IMR-90 (cell line): ENCODE data around the gene SPRED2. TPM values are rescaled to one million over a fixed set of nuclear protein-coding genes. Genes with fewer than 3 reads are reported as not detected.

Source experiments
- ATAC-seq: fragments of 200-7000 bp; cut with Tn5 transposase; 2 replicates; pipeline ENCODE4 v1.9.1; 2020; ENCODE audit warnings: low read depth, mild to moderate bottlenecking, moderate library complexity
- BruUV-seq: library from RNA; stranded (reverse); fragments of 400-500 nt; replicated peaks from 2 replicates; lab custom pipeline; 2021; lab: Mats Ljungman, UMichigan
- CTCF ChIA-PET: fragments of 300-600 bp; formaldehyde crosslinking; extraction: SDS; loops from one replicate; lab custom pipeline; 2021; ENCODE audit warnings: antibody characterized with exemption; lab: Yijun Ruan, JAX
- POLR2A ChIA-PET: fragments of 300-600 bp; sonication (Branson Sonifier 250); formaldehyde crosslinking; loops from one replicate; lab custom pipeline; 2022; ENCODE audit warnings: antibody characterized with exemption; ENCODE audit not compliant: unreplicated experiment; lab: Charles Lee
- DNase-seq: peaks from one replicate; pipeline ENCODE4 v3.0.0; 2013
- H2AFZ ChIP-seq: replicated peaks from 2 replicates; pipeline ENCODE3; 2013; ENCODE audit warnings: low read length, mild to moderate bottlenecking; ENCODE audit not compliant: poor library complexity
- H2AK5ac ChIP-seq: 2 replicates; pipeline ENCODE4 v1.6.1; 2013; ENCODE audit warnings: low read depth, low read length, inconsistent platforms
- H2AK9ac ChIP-seq: replicated peaks from 2 replicates; pipeline ENCODE3; 2013; ENCODE audit warnings: mild to moderate bottlenecking, low read depth, low read length, moderate library complexity; ENCODE audit not compliant: poor library complexity
- H2BK120ac ChIP-seq: 2 replicates; pipeline ENCODE4 v1.6.1; 2013; ENCODE audit warnings: low read depth, low read length, inconsistent platforms
- H2BK15ac ChIP-seq: 3 replicates; pipeline ENCODE4 v1.6.1; 2013; ENCODE audit warnings: low read depth, low read length, inconsistent platforms
- H2BK20ac ChIP-seq: 2 replicates; pipeline ENCODE4 v1.6.1; 2013; ENCODE audit warnings: low read depth, mild to moderate bottlenecking, inconsistent platforms, low read length, moderate library complexity
- H2BK5ac ChIP-seq: 2 replicates; pipeline ENCODE4 v1.6.1; 2013; ENCODE audit warnings: mild to moderate bottlenecking, low read depth, low read length, inconsistent platforms; ENCODE audit not compliant: poor library complexity, severe bottlenecking
- H3K14ac ChIP-seq: replicated peaks from 2 replicates; pipeline ENCODE4 v1.6.1; 2013; ENCODE audit warnings: low read depth, low read length, inconsistent platforms
- H3K18ac ChIP-seq: 2 replicates; pipeline ENCODE4 v1.6.1; 2013; ENCODE audit warnings: low read depth, low read length, control low read depth
- H3K23ac ChIP-seq: 2 replicates; pipeline ENCODE4 v1.6.1; 2013; ENCODE audit warnings: low read depth, low read length, inconsistent platforms
- H3K27ac ChIP-seq: 2 replicates; pipeline ENCODE4 v1.5.1; 2013; ENCODE audit warnings: mild to moderate bottlenecking, control low read depth, low read length; ENCODE audit not compliant: insufficient read depth
- H3K27me3 ChIP-seq: 2 replicates; pipeline ENCODE4 v1.6.1; 2013; ENCODE audit warnings: low read length; ENCODE audit not compliant: control insufficient read depth, insufficient read depth
- H3K36me3 ChIP-seq: 2 replicates; pipeline ENCODE4 v1.6.1; 2013; ENCODE audit warnings: low read length, mixed read lengths; ENCODE audit not compliant: control insufficient read depth, insufficient read depth
- H3K4ac ChIP-seq: 2 replicates; pipeline ENCODE4 v1.6.1; 2013; ENCODE audit warnings: low read depth, low read length, inconsistent platforms
- H3K4me1 ChIP-seq: 2 replicates; pipeline ENCODE4 v1.6.1; 2013; ENCODE audit warnings: low read length, mixed read lengths; ENCODE audit not compliant: control insufficient read depth, insufficient read depth
- H3K4me2 ChIP-seq: 2 replicates; pipeline ENCODE4 v1.6.1; 2013; ENCODE audit warnings: low read depth, mild to moderate bottlenecking, control low read depth, low read length, moderate library complexity
- H3K4me3 ChIP-seq: 2 replicates; pipeline ENCODE4 v1.5.1; 2013; ENCODE audit warnings: low read depth, mild to moderate bottlenecking, control low read depth, low read length, moderate library complexity; ENCODE audit not compliant: insufficient read depth
- H3K56ac ChIP-seq: 2 replicates; pipeline ENCODE4 v1.6.1; 2013; ENCODE audit warnings: low read length, inconsistent platforms; ENCODE audit not compliant: insufficient read depth; ENCODE audit errors: extremely low read depth
- H3K79me1 ChIP-seq, 2 experiments: 2 replicates each; pipeline ENCODE4 v1.6.1; 2013; ENCODE audit warnings: low read length in 2 of 2, inconsistent platforms in 1 of 2, low read depth in 1 of 2
- H3K9ac ChIP-seq: 2 replicates; pipeline ENCODE4 v1.6.1; 2013; ENCODE audit warnings: low read depth, low read length, control low read depth
- H3K9me1 ChIP-seq: 2 replicates; pipeline ENCODE4 v1.6.1; 2013; ENCODE audit warnings: low read length, inconsistent platforms; ENCODE audit not compliant: insufficient read depth
- H3K9me3 ChIP-seq: 2 replicates; pipeline ENCODE4 v1.6.1; 2013; ENCODE audit warnings: low read length; ENCODE audit not compliant: control insufficient read depth, insufficient read depth
- H4K20me1 ChIP-seq: 2 replicates; pipeline ENCODE4 v1.6.1; 2013; ENCODE audit warnings: low read length, inconsistent platforms; ENCODE audit not compliant: insufficient read depth
- H4K5ac ChIP-seq: 2 replicates; pipeline ENCODE4 v1.6.1; 2013; ENCODE audit warnings: mild to moderate bottlenecking, low read depth, low read length, control low read depth
- H4K8ac ChIP-seq, 2 experiments: 2 replicates each; pipeline ENCODE4 v1.6.1; 2013; ENCODE audit warnings: low read depth in 2 of 2, low read length in 2 of 2, control low read depth in 1 of 2, inconsistent platforms in 1 of 2
- H4K91ac ChIP-seq: 2 replicates; pipeline ENCODE4 v1.6.1; 2013; ENCODE audit warnings: low read depth, low read length, inconsistent platforms; ENCODE audit not compliant: insufficient read depth
- CHD1 ChIP-seq: IDR thresholded peaks from 2 replicates; pipeline ENCODE4 v1.6.1; 2012; ENCODE audit warnings: low read depth, low read length, improper control_type of control experiment
- FOS ChIP-seq: fragments of 150-350 bp; IDR thresholded peaks from 2 replicates; pipeline ENCODE4 v1.6.1; 2016; ENCODE audit warnings: low read depth, low read length
- MXI1 ChIP-seq: IDR thresholded peaks from 2 replicates; pipeline ENCODE4 v1.6.1; 2012; ENCODE audit warnings: low read depth, mild to moderate bottlenecking, low read length, moderate library complexity, borderline replicate concordance
- NFE2L2 ChIP-seq: fragments of 150-350 bp; IDR thresholded peaks from 2 replicates; pipeline ENCODE4 v1.6.1; 2016; ENCODE audit warnings: low read depth, mild to moderate bottlenecking, low read length
- RCOR1 ChIP-seq: IDR thresholded peaks from 2 replicates; pipeline ENCODE4 v1.6.1; 2012; ENCODE audit warnings: mild to moderate bottlenecking, low read length, improper control_type of control experiment; ENCODE audit not compliant: insufficient replicate concordance
- RFX5 ChIP-seq: IDR thresholded peaks from 2 replicates; pipeline ENCODE4 v1.8.0; 2012; ENCODE audit warnings: low read depth, mild to moderate bottlenecking, low read length, moderate library complexity
- SMC3 ChIP-seq: fragments of 150-350 bp; IDR thresholded peaks from 2 replicates; pipeline ENCODE4 v1.6.1; 2016; ENCODE audit warnings: low read depth, mild to moderate bottlenecking, antibody characterized with exemption, low read length, moderate library complexity
- USF2 ChIP-seq: fragments of 150-350 bp; IDR thresholded peaks from 2 replicates; pipeline ENCODE4 v1.6.1; 2017; ENCODE audit warnings: mild to moderate bottlenecking, antibody characterized with exemption, low read length, low read depth
- WGBS, 2 experiments: methylation state at CpG; one replicate each; pipeline versions ENCODE4 v1.1.5 to v1.1.7; 2013; ENCODE audit warnings: missing lambda C conversion rate in 2 of 2; ENCODE audit not compliant: insufficient read length in 1 of 2; ENCODE audit errors: extremely low coverage in 2 of 2; 5-methylcytosine and 5-hydroxymethylcytosine counted together
- dilution Hi-C: fragments of 300-500 bp; cut with HindIII; formaldehyde crosslinking; loops from one replicate; pipeline ENCODE4 v1.14.3; 2018; ENCODE audit warnings: low sequenced_read_pairs; ENCODE audit not compliant: unreplicated experiment
- in situ Hi-C: fragments of 300-500 bp; cut with MboI; formaldehyde crosslinking; loops from 3 replicates; pipeline ENCODE4 v1.14.3; 2019; ENCODE audit warnings: low sequenced_read_pairs, inconsistent platforms, mixed read lengths
- intact Hi-C: fragments of 100-400 bp; cut with micrococcal nuclease; formaldehyde crosslinking; loops from 2 replicates; pipeline ENCODE4 v1.10.0; 2022
- polyA plus RNA-seq, 3 experiments: library from polyadenylated mRNA; depleted of rRNA; stranded (reverse); fragments of >200 nt; gene quantifications; 2 replicates each; pipeline ENCODE4 v1.2.3, GENCODE V29; 2012; ENCODE audit warnings: low replicate concordance in 1 of 3
- total RNA-seq: library from RNA; depleted of rRNA; stranded (reverse); fragments of >200 nt; gene quantifications from 2 replicates; pipeline ENCODE4 v1.2.3, GENCODE V29; 2012

Gene SPRED2
- total and polyA plus RNA-seq, 2 of the 4 experiments (the other 2 are of a cell fraction) = 4.8 to 18.7 TPM

- no peak for TF ChIP-seq FOS
These were observed 67.2 kb downstream of the SPRED2 start (continued) for GRCh38 chr2:65364986-65365733.

GRCh38 chr2:65363879-65364666 is 68.3 kb downstream of the SPRED2 start:
- Histone ChIP-seq H2BK15ac (peak overlapping the region; percentile 42; the same call in 1 of the 3 replicates), H2BK20ac (no peak overlapping the region), H3K4ac (peak overlapping the region; percentile 16; the same call in 1 of the 2 replicates), H3K9me1 (peaks cover 14% of the 10 kb centered on the region), H3K79me1 (peaks cover 30 to 69% of the 10 kb centered on the region in 2 experiments), H3K4me1 (peaks cover 16% of the 10 kb centered on the region), H3K36me3 (no peaks in the 10 kb centered on the region), H4K8ac (no peak overlapping the region), H2AFZ (no peak overlapping the region), H3K9me3 (no peaks in the 10 kb centered on the region), H3K27me3 (no peaks in the 10 kb centered on the region), H3K23ac (peak overlapping the region; percentile 66; the same call in 1 of the 2 replicates), H3K18ac (no peak overlapping the region), H3K14ac (peak overlapping the region; percentile 53), H3K4me3 (no peak overlapping the region), H3K4me2 (no peak overlapping the region), H2AK5ac (0 out of 2 replicates have a peak overlapping the region, but pooled peaks have one; percentile 27), H3K56ac (no peak overlapping the region), H3K27ac (no peak overlapping the region), H3K9ac (no peak overlapping the region), H2AK9ac (no peak overlapping the region), H2BK120ac (no peak overlapping the region), H4K20me1 (peaks cover 45% of the 10 kb centered on the region), H4K5ac (no peak overlapping the region), H2BK5ac (no peak overlapping the region), H4K91ac (no peak overlapping the region)
- intact Hi-C loops (no loop called here), dilution Hi-C loops (no loop called here), in situ Hi-C loops (no loop called here)
- TF ChIP-seq RFX5 = no peak
- TF ChIP-seq FOS = no peak
- no peak for TF ChIP-seq RCOR1
- no peak for TF ChIP-seq NFE2L2
- TF ChIP-seq SMC3 = no peak
- no peak for TF ChIP-seq CHD1
- TF ChIP-seq MXI1 = no peak
- no peak for TF ChIP-seq USF2
- ChIA-PET CTCF (interaction anchor here (1.0 kb wide), 1 partner anchor 13 kb away, joined by 4 read pairs; no protein-coding TSS in a partner anchor), POLR2A (interaction anchor here (0.5 kb wide), 1 partner anchor 67 kb away, joined by 3 read pairs; no protein-coding TSS in a partner anchor)
- no peak for DNase-seq
- BruUV-seq = no TSS peak
- WGBS, 2 experiments = 67% methylated on average over 1 of the region's 6 CpGs; no CpG with 5 or more reads in 1 of the 2 experiments
- ATAC-seq = no peak
